HG03066 (cell line): ENCODE measurements around the gene PCARE.

Experiments
- ATAC-seq: cut with Tn5 transposase; IDR thresholded peaks from one replicate; pipeline ENCODE4 v1.9.1; 2021; ENCODE audit warnings: low read depth; ENCODE audit not compliant: unreplicated experiment

PCARE gene

DNA sequence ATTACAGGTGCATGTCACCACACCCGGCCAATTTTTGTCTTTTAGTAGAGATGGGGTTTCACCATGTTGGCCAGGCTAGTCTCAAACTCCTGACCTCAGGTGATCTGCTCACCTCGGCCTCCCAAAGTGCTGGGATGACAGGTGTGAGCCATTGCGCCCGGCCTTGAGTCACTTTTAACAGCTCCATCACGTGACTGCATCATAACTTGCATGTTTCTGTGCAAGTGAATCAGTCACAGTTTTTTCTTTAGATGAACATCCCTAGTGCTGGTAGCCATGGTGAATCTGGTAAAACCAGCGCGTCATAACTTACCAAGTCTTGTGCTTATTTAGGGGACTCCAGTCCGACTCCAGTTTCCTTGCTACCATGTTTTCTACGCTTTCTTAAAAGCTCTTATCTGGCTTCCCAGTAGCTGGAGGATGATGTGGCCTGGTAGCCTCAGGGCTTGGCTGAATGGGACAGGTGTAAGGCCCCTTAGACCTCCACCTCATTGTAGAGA is 33.1 kb downstream of the PCARE start:
- no peak for ATAC-seq

DNA sequence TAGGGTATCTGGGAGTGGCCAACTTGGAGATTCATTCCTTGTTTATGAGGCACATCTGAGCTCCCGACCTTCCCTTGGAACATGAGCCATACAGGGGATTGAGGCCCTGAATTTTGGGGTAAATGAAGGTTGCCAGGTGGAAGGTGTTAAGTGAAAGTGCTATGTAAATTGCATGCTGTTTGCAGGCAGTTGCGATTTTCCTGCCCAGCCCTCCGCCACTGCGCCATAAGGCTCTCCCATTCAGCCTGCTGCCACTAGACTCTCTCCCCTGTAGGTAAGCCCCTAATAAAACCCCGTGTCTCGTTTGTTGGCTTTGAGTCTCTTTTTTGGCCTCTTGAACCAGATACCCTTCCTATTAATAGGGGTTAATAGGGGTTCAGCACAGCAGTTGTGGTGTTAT is 33.8 kb downstream of the PCARE start:
- no peak for ATAC-seq

DNA sequence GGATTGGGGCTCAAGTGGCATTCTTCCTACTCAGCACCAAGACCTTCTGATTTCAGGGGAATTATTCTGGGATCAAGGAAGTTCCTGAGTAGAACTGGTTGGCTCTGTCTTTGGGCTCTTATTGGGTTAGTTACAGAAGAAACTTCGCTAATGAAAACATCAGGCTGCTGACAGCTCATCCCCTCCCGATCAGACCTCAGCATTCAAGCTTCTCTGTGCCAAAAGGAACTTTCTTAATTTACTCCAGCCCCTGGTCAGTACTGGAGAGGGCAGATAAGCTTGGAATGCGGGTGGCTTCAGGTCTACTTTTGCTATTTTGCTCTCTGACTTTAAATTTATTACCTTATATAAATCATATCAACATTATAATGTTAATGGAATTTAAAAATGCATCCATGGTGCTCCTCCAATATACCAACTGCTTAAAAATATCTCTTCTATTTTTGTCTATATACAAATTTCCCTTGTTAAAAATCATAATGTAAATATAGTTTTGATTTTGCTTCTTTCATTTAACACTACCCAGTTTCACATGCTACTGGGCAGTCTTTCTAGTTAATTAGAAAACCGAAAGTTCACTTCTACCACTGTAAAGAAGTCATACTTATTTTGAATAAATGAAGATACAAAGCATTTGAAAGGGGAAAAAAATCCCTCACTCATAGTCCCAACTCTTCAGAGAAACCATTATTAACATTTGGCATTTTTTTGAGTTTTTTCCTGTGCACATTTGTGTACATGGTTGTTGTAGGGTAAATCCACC is 34.4 kb downstream of the PCARE start:
- no peak for ATAC-seq

DNA sequence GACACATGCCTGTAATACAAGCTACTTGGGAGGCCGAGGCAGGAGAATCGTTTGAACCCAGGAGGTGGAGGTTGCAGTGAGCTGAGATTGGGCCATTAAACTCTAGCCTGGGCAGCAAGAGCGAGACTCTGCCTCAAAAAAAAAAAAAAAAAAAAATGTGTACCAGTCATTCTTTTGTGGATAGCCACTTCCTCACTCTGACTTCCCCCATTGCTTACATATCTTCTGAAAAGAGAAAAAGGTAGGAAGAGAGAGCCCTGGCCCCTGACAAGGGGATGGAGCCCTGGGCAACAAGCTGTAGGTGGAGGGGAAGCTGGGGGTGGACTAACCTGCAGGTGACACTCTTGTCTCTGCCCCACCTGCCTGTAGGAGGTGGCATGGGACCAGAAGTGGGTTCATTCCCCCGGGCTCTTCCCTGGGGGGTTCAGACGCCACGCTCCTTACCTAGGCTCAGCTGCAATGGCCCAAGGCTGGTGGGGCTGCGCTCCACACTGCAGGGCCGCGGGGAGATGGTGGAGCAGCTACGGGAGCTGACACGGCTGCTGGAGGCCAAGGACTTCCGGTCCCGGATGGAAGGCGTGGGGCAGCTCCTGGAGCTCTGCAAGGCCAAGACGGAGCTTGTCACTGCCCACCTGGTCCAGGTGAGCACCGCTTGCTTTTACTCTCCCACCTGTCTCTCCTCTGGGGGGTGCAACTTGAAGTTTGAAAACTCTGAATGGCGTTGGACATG is 39.1 kb downstream of the PCARE start:
- no peak for ATAC-seq

DNA sequence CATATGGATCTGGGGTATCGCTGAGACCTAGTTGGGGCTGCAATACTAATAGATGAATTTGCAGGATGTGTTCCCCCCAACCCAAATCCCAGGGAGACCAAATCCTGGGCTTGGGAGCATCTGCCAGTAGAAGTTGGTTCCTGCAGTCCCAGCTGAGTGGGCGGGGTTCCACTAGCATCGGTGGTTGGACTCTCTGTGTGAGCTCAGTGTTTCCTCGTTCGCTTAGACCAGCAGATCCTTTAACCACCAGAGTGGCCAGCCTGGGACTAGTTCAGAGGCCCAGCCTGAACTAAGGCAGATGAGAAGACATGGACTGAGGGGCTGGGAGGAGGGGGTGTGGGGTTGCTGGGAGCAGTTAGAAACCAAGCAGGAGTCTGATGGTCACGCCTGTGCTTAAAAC is 40.7 kb downstream of the PCARE start:
- no peak for ATAC-seq

DNA sequence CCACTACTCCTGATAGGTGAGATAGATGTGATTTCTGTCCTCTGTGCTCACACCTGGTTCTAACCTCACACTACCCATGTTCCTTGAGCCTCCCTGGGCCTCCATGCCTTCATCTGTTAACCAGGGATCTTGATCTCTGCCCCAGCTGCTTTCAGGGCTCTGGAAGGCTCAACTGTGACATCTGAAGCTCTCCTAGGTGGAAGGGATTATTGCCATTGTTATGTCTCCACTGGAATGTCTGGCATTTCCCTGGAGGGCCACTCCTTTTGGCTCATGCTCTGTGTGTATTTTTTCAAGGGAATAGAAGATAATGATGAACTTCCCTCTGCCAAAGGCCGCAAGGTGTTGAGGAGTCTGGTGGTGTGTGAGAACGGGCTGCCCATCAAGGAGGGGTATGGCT is 41.2 kb downstream of the PCARE start:
- no peak for ATAC-seq

DNA sequence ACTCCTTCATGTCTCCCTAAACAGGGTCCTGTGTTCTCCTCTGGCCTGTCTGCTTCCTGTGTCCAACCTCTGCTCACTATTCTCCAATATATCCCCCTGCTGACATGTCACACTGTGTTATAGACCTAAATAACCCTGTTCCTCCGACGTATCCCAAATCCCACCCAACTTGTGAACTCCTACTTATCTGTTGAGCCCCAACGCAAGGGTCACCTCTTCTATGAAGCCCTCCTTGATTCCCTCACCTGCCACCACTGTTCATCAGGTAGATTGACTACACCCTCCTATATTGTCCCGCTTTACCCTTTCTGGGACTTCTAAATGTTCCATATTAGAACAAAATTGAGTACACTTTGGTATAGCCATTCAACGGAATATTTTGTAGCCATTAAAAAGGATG is 42.1 kb downstream of the PCARE start:
- ATAC-seq, result no peak

DNA sequence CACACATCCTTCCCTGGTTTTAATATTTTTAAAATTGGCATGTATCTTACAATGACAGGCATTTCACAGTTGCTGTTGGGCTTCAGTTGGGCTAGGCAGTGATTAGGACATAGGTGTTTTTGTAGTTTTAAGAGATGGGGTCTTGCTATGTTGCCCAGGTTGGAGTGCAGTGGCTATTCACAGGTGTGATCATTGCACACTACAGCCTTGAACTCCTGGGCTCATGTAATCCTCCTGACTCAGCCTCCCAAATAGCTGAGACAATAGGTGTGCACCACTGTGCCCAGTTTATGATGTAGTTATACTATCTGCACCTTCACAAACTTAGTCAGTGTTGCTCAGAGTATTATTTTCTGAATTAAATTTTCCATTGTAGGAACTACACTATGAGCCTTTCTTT is 43.3 kb downstream of the PCARE start:
- ATAC-seq, result no peak

DNA sequence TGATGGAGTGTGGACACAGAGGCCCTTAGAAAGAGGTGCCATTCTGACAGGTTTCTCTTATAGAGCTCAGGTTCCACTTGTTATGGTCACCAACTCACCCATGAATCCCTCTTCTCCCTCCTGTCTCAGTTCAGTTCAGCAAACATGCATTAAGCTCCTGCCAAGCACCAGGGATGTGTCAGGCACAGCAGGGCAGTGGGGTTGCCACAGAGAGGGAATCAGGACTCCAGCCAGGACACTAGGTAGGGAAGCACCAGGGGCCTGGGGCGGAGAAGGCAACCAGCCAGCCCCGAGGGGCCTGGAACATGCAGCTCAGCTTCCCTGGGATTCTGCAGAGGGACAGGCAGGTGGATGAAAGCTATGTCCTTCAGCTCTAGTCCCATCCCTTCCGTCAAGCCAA is 48.6 kb downstream of the PCARE start:
- ATAC-seq, result no peak

DNA sequence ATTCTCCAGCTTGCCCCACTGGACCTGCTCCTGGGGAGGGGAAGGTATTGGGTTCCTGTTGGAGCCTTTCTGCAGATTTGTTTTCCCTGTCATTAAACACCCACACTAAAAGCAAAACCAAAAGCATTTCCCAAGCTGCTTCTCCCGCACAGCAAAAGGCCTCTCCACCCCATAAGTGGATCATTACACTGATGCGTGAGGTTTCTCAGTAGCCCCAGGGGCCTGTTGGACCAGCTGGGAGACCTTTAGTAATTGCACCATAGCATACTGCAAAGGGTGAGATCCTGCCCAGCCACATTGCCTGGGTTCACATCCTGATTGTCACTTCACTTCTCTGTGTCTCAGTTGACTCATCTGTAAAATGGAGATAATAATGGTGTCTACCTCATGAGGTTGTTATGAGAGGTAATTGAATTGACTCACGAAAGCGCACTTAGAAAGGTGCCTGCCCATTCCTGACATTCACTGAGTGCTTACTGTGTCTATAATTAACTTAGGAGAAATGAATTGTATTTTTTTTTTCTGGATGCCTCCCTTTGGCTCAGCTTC is 49.4 kb downstream of the PCARE start:
- no peak for ATAC-seq

DNA sequence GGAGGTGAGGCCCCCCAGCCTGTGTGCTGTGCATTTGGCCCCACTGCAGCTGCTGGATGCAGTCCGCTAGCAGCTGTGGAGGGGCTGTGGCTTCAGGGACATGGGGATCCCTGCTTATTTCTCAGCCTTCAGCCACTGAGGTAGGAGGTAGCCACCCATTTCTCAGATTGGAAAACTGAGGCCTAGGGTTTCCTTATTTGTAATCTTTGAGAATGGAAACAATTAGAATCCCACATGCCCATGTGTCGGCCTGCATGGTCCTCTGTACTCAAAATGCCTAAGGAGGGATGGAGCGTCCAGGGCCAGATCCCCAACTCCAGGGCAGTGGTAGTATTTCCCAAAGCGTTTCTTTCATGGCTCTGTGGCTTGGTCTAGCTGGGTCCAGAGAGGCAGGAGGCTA is 51.1 kb downstream of the PCARE start:
- ATAC-seq, result no peak

DNA sequence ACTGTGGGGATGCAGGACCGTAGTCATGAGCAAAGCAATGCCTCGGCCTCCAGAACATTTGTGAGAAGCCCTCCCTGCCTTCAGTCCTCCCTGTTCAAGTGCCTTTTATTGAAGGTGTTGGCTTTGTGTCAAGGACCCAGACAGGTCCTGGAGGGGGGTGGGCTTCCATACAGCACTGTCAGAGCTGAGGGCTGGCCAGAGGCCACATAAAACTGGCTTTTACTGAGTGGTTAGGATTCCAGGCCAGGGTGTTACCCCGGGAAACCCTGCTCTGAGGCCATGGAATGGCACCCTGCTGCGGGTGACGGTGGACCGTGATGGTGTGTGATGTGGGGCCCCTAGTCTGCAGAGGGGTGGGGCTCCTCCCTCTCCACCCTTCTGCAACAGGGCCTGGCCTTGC is 51.6 kb downstream of the PCARE start:
- no peak for ATAC-seq

DNA sequence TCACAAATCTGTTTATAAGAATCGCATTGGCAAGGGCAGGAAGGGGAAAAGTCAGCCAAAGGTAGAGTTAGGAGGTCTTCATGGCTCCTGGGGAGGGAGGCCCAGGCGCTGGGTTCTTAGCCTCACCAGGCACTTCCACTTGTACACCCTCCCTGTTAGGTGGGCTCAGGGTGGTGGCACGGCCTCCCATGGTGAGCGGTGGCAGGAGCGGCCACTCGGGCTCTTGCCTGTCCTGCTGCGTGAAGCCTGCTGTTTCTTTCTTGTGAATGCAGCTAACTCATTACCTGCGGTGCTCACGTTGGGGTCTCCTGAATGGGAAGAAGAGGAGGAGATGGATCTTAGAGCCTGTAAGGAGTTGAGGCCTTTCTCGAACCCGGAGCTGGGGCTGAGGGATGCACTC is 52.4 kb downstream of the PCARE start:
- ATAC-seq, result no peak

DNA sequence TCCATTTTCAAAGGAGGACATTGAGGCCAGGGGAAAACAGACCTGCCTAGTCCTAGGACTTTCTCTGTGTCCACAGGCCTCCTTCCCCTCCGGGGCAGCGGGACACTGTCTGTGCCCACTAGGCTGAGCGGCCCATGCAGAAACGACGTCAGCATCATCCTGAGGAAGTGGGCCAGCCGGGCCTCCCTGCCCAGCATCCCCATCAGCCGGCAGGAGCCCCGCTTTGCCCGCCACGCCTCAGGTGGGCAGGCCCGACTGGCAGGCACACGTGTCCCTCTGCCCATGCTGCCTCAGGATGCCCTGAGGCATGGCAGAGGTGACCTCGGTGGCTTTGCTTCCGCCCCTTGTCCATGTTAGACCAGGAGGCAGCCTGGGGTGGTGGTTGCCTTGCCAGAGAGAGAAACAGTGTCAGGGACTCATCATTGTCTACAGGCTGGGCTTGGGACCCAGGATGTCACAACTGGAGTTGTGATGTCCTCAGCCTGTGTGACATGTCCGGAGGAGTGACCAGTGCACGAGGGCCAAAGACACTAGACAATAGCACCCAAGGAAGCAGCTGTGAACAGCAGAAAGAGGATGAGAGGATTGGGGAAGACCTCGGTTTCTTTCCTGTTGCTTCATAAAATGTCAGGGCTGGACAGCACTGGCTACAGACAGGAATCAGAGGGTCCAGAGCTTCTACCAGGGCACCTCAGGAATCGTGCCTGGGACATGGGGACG is 56.4 kb downstream of the PCARE start:
- ATAC-seq, result no peak

DNA sequence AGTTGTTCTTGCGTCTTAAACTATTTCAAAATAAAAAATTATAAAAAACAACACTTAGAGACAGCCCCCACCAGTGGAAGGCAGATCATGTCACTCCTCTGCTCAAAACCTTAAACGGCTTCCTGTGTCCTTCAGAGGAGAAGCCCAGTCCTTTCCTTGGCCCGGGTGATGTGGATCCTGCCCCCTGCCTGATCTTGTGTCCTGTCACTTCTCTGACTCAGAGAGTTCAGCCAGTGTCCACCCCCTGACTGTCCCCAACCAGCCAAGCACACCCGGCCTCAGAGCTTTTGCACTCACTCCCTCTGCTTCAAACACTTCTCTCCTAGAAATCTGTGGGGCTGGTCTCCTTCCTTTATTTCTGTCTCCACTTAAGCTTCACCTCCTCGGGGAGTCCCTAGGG is 57.8 kb downstream of the PCARE start:
- ATAC-seq, result no peak

DNA sequence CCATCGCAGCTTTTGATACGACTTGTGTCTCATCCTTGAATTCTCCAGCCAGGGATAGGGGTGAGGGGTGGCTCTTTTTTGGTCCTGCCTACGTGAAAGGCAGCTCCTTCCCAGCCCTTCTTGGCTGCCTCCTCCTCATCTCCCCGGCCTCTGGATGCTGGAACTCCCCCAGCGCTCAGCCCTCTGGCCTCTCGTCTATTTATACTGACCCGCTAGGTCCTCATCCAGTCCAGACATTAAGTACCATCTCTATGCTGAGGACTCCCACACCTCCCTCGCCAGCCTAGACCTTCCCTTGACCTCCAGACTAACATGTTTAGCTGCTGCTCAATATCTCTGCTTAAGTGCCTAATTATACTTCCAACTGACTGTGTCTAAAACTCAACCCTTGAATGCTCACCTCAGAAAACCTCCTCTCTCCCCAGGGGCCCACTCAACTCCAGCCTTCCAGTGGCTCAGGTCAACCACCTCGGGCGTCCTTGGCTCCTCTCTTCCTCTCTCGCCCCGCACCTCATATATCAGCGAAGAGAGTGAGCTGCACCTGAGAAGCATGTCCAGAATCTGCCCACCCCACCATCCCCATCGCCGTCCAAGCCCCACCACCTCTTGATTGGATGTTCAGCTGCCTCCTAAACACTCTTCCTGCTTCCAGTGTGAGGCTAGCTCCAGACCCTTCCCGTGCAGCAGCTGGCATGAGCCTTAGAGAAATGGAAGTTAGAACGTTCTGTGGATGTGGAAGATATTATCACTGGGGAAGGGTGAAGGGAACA is 58.4 kb downstream of the PCARE start:
- ATAC-seq, result no peak

DNA sequence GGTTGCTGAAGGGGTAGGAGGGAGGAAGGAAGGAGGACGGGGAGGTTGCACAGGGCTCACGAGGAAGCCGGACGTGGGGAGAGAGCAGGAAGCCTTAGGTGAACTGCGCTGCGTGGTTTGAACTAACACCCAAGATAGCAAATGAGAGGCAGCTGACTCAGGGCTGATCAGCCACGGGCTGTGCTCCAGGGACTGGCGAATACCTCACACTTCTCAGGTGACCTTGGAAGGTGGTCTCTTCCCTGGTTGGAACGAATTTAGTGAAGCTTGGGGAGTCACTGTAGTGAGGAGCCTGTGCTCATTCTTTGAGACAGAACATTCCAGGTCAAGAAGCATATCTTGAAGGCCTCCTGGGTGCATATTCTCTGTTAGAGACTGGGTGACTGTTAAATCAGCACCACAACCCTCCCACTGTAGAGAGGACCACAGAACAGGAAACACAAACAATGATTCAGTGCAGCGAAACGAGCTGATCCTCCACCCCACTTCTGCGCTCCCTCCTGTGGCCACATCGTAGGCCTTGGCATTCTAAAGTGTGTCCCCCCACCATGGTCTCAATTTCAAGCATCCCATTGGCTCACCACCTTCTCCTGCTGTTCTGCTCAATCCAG is 59.4 kb downstream of the PCARE start:
- ATAC-seq, result no peak

DNA sequence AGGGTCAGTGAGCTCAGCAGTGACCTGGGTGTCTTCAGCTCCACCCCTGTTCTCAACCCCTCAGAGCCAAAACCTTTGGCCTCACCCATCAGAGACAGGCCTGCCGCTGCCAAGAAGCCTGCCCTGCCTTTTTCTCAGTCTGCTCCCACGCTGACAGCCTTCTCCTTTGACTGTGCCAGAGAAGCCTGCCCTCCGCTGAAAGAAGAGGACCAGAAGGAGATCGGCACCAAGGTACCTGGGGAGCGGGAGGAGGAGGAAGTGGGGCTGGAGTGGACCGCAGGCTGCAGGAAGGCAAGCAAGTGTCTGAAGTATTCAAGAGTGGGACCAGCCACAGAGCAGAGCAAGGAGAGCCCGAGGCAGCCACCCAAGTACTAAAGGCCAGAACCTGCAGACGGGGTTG is 60.0 kb downstream of the PCARE start:
- no peak for ATAC-seq

DNA sequence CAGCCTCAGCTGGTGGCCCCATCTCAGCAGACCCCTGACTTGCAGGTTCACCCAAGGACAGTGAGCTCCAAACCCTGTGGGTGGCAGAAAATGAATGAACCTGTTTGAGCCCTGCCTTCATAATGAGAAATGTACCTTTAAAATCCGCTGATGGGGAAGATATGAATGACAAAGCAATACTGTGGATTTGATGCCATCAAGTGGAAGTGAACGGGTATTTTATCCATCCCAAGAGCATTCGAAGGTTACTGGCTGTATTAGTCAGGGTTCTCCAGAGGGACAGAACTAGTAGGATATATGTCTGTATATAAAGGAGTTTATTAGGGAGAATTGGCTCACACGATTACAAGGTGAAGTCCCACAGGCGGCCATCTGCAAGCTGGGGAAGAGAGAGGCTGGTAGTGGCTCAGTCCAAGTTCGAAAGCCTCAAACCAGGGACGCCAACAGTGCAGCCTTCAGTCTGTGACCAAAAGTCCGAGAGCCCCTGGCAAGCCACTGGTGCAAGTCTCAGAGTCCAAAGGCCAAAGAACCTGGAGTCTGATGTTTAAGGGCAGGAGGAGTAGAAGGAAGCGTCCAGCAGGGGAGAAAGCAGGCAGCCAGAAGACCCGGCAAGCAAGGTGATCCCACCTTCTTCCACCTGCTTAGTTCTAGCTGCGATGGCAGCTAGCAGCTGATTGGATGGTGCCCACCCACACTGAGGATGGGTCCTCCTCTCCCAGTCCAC is 61.1 kb downstream of the PCARE start:
- no peak for ATAC-seq
